ENCODE measurements around the gene IMMP2L.
A peak's percentile ranks its signal among the peaks of the same experiment; 100 is the strongest.

Gene IMMP2L

DNA sequence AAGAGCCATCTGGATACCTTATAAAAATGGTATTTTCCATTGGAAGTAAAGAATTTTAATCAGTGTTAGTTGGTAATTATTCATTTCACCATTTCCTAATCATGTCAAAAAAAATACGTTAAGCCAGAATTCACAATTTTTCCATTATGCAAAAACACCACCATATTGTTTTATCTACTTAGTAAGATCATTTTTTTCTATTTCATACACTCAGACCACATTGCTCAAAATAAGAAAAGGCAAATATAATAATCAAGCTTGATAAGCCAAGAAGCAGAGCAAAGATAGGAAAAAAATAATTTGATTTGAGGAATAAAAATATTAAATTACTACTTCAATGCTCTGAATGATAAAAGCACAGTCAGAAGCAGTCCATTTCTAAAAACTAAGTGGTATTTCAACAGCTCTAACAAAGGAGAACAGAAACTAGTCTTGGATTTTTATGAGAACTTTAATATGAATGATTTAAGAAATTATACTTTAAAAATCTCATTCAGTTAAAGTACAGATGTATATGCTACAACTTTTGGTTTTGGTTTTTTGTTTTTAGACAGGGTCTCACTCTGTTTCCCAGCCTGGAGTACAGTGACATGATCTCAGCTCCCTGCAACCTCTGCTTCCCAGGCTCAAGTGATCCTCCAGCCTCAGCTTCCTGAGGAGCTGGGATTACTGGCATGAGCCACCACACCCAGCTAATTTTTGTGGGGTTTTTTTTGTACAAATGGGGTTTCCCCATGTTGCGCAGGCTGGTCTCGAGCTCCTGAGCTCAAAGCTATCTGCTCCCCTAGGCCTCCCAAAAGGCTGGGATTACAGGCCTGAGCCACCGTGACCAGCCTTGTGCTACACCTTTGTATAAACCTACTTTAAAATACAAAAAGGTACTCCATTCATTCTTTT lies 424.7 kb downstream of the IMMP2L start:
- Mint-ChIP-seq H3K4me3 (no peak overlapping the region), H3K9me3 (no peaks in the 10 kb centered on the region), H3K4me1 (peaks cover 17% of the 10 kb centered on the region), H3K27ac (peak overlapping the region in 2 of 3 experiments; percentile 56 to 61), H3K27me3 (ENCODE audit: low read depth) (no peaks in the 10 kb centered on the region), H3K36me3 (ENCODE audit: low read depth) (no peaks in the 10 kb centered on the region)
- TF ChIP-seq, protein P1, sequence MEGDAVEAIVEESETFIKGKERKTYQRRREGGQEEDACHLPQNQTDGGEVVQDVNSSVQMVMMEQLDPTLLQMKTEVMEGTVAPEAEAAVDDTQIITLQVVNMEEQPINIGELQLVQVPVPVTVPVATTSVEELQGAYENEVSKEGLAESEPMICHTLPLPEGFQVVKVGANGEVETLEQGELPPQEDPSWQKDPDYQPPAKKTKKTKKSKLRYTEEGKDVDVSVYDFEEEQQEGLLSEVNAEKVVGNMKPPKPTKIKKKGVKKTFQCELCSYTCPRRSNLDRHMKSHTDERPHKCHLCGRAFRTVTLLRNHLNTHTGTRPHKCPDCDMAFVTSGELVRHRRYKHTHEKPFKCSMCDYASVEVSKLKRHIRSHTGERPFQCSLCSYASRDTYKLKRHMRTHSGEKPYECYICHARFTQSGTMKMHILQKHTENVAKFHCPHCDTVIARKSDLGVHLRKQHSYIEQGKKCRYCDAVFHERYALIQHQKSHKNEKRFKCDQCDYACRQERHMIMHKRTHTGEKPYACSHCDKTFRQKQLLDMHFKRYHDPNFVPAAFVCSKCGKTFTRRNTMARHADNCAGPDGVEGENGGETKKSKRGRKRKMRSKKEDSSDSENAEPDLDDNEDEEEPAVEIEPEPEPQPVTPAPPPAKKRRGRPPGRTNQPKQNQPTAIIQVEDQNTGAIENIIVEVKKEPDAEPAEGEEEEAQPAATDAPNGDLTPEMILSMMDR (IDR thresholded peaks at IDR 0.05; ENCODE audit: unreplicated experiment in 3 of 3) = no peak

DNA sequence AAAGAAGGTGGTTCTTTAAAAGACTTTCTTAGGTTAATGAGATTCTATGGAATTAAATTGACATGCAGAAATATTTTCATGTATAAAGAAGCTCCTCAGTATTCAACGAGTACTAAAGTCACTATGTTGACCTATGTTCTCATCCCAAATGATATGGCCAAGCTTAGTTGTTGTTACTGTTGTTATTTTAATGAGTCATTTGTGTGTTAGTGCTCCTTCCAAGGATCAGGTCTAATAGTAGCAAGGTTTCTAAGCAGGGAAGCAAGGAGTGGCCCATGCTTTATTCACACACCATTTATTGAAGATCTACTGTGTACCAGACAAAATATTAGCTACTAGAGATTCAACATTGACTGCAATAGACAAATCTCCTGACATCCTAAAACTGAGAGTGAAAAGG lies 429.5 kb downstream of the IMMP2L start:
- no peaks in the 10 kb centered on the region for H3K36me3 Mint-ChIP-seq (ENCODE audit: low read depth)
- H3K4me1 Mint-ChIP-seq = no peaks in the 10 kb centered on the region
- no peak overlapping the region for H3K4me3 Mint-ChIP-seq
- H3K27ac Mint-ChIP-seq = no peak overlapping the region
- TF ChIP-seq, protein P1 (IDR thresholded peaks at IDR 0.05; ENCODE audit: unreplicated experiment in 3 of 3) = no peak
- H3K9me3 Mint-ChIP-seq = no peaks in the 10 kb centered on the region
- no peaks in the 10 kb centered on the region for H3K27me3 Mint-ChIP-seq (ENCODE audit: low read depth)

DNA sequence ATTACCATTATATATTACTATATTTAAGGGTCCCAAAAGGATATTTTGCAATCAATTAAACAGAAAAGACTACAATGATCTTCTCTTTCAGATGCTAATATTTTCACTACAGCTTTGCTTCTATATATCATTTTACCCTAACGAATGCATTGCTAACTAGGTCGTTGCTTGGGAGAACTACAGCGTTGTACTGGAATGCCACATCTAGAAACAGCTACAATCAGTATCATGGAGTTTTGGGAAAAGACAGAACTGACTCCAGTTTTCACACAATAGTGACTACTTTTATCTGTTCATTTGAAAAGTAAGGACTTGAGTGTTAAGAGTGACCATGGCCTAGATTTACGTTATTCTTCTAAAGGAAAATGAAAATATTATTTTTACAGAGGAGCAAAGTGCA lies 432.9 kb downstream of the IMMP2L start:
- Mint-ChIP-seq H3K4me3 (no peak overlapping the region), H3K4me1 (no peaks in the 10 kb centered on the region), H3K27ac (no peak overlapping the region), H3K27me3 (ENCODE audit: low read depth) (no peaks in the 10 kb centered on the region), H3K36me3 (ENCODE audit: low read depth) (no peaks in the 10 kb centered on the region), H3K9me3 (no peaks in the 10 kb centered on the region)
- TF ChIP-seq, protein P1 (IDR thresholded peaks at IDR 0.05; ENCODE audit: unreplicated experiment in 3 of 3) = no peak

DNA sequence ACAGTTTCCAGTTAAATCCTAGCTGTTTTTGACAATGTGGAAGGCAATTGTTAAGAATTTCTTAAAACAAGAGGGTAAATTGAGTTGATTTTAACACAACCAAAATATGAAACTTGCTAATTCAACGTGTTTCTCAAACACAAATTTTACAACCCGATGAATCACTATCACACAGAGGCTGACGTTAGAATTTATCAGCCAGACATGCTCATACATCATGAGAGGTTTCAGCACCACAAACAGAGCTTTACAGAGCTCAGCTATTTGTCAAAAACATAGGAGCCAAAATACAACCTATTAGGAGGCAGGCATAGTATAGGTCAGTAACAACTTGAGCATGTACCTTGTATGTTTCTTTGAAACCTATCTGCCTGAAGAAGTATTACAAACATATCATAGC lies 435.3 kb downstream of the IMMP2L start:
- H3K4me1 Mint-ChIP-seq = no peaks in the 10 kb centered on the region

DNA sequence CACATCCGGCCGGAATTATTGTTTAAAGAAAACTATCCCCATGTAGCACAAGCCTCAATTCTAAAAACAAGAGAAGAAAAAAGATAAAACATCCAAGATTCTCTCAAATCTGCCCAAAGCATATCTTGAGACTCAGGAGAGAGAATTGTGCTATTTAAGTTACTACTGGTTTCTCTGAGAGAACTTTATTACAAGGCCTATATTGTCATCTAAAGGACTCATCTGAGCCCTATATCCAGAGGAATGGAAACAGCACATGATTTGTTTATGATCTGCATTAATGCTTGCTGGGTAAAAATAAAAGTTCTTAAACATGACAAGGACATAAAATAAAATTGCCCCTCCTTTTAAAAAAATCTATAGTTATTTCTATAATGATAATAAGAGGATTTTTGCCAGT lies 446.3 kb downstream of the IMMP2L start:
- H3K9me3 Mint-ChIP-seq = no peaks in the 10 kb centered on the region
- H3K4me3 Mint-ChIP-seq = no peak overlapping the region
- H3K36me3 Mint-ChIP-seq (ENCODE audit: low read depth) = no peaks in the 10 kb centered on the region
- H3K27ac Mint-ChIP-seq = no peak overlapping the region
- H3K27me3 Mint-ChIP-seq (ENCODE audit: low read depth) = no peaks in the 10 kb centered on the region
- TF ChIP-seq, protein P1 (IDR thresholded peaks at IDR 0.05; ENCODE audit: unreplicated experiment in 3 of 3) = no peak
- H3K4me1 Mint-ChIP-seq = peaks cover 18% of the 10 kb centered on the region

More for the DNA sequence above, 435.3 kb downstream of the IMMP2L start:
- TF ChIP-seq, protein P1 (IDR thresholded peaks at IDR 0.05; ENCODE audit: unreplicated experiment in 3 of 3) = no peak
- H3K36me3 Mint-ChIP-seq (ENCODE audit: low read depth) = peaks cover 4% of the 10 kb centered on the region
- no peaks in the 10 kb centered on the region for H3K9me3 Mint-ChIP-seq
- H3K27ac Mint-ChIP-seq = no peak overlapping the region
- no peaks in the 10 kb centered on the region for H3K27me3 Mint-ChIP-seq (ENCODE audit: low read depth)
- H3K4me3 Mint-ChIP-seq = no peak overlapping the region
